GM23338 (cell line): ENCODE data around the gene KIAA1191. TPM values are rescaled to one million over a fixed set of nuclear protein-coding genes. Genes with fewer than 3 reads are reported as not detected.
A peak's percentile ranks its signal among the peaks of the same experiment; 100 is the strongest.

Source experiments
- ATAC-seq: fragments of 200-7000 bp; cut with Tn5 transposase; 3 replicates; pipeline ENCODE4 v1.9.1; 2020
- DNase-seq: peaks from one replicate; pipeline ENCODE4 v3.0.0-alpha.2; 2015; ENCODE audit warnings: low spot score
- H2AFZ ChIP-seq: fragments of 200-600 bp; sonication (generic); 2 replicates; pipeline ENCODE4 v1.8.0; 2016; ENCODE audit warnings: antibody characterized with exemption, mild to moderate bottlenecking, moderate library complexity
- H3F3A ChIP-seq: fragments of 200-600 bp; sonication (generic); replicated peaks from 2 replicates; pipeline ENCODE4 v1.8.0; 2017; ENCODE audit warnings: antibody characterized with exemption, mixed run types, low read depth
- H3K27ac ChIP-seq: fragments of 200-600 bp; sonication (generic); 2 replicates; pipeline ENCODE4 v1.6.1; 2016; ENCODE audit warnings: low read depth
- H3K27me3 ChIP-seq: fragments of 200-600 bp; sonication (generic); 2 replicates; pipeline ENCODE4 v1.8.0; 2016; ENCODE audit warnings: mild to moderate bottlenecking, mixed run types, moderate library complexity; ENCODE audit not compliant: insufficient read depth
- H3K36me3 ChIP-seq: fragments of 200-600 bp; sonication (generic); 2 replicates; pipeline ENCODE4 v1.8.0; 2016; ENCODE audit warnings: mild to moderate bottlenecking; ENCODE audit not compliant: insufficient read depth
- H3K4me1 ChIP-seq: fragments of 200-600 bp; sonication (generic); 2 replicates; pipeline ENCODE4 v1.8.0; 2016; ENCODE audit warnings: mild to moderate bottlenecking, moderate library complexity; ENCODE audit not compliant: insufficient read depth
- H3K4me2 ChIP-seq: fragments of 200-600 bp; sonication (generic); 2 replicates; pipeline ENCODE4 v1.7.1; 2017; ENCODE audit warnings: mixed run types
- H3K4me3 ChIP-seq: fragments of 200-600 bp; sonication (generic); 2 replicates; pipeline ENCODE4 v1.6.1; 2016; ENCODE audit warnings: mixed run types
- H3K79me2 ChIP-seq: fragments of 200-600 bp; sonication (generic); replicated peaks from 2 replicates; pipeline ENCODE4 v1.8.0; 2017; ENCODE audit warnings: mild to moderate bottlenecking; ENCODE audit not compliant: insufficient read depth
- H3K9me2 ChIP-seq: fragments of 200-600 bp; sonication (generic); 2 replicates; pipeline ENCODE4 v1.8.0; 2017; ENCODE audit not compliant: insufficient read depth
- H4K20me1 ChIP-seq: fragments of 200-600 bp; sonication (generic); replicated peaks from 2 replicates; pipeline ENCODE4 v1.8.0; 2017; ENCODE audit warnings: mild to moderate bottlenecking; ENCODE audit not compliant: insufficient read depth
- H3K27ac Mint-ChIP-seq: 2 replicates; pipeline ENCODE4 v1.8.0; 2020; ENCODE audit warnings: inconsistent platforms, mild to moderate bottlenecking, moderate library complexity, mixed read lengths
- H3K27me3 Mint-ChIP-seq: 3 replicates; pipeline ENCODE4 v1.8.0; 2022; ENCODE audit warnings: low read depth, mild to moderate bottlenecking, moderate library complexity, mixed read lengths, inconsistent platforms; ENCODE audit not compliant: insufficient read depth, poor library complexity
- H3K36me3 Mint-ChIP-seq: 3 replicates; pipeline ENCODE4 v1.8.0; 2021; ENCODE audit warnings: low read depth, mild to moderate bottlenecking, inconsistent platforms, moderate library complexity, mixed read lengths
- H3K4me1 Mint-ChIP-seq: 3 replicates; pipeline ENCODE4 v1.8.0; 2020; ENCODE audit warnings: mild to moderate bottlenecking, inconsistent platforms, mixed read lengths
- H3K4me3 Mint-ChIP-seq: 3 replicates; pipeline ENCODE4 v1.8.0; 2021; ENCODE audit warnings: moderate library complexity, mild to moderate bottlenecking, inconsistent platforms, mixed read lengths
- H3K9me3 Mint-ChIP-seq: 3 replicates; pipeline ENCODE4 v1.8.0; 2020; ENCODE audit warnings: moderate library complexity, mild to moderate bottlenecking, inconsistent platforms, mixed read lengths
- CTCF ChIP-seq, 2 experiments: fragments of 200-600 bp in 1 of 2; sonication (generic) in 1 of 2; conservative IDR thresholded peaks; 2 replicates each; pipeline versions ENCODE4 v1.5.1 to v1.6.1; 2016 to 2017; ENCODE audit warnings: antibody characterized with exemption in 2 of 2, low read depth in 2 of 2, mild to moderate bottlenecking in 2 of 2, moderate library complexity in 1 of 2
- REST ChIP-seq: IDR thresholded peaks from one replicate; pipeline ENCODE4 v1.6.1; 2018; ENCODE audit warnings: antibody characterized with exemption; ENCODE audit not compliant: unreplicated experiment
- STAT1 ChIP-seq: IDR thresholded peaks from one replicate; pipeline ENCODE4 v1.6.1; 2016; ENCODE audit warnings: antibody characterized with exemption; ENCODE audit not compliant: unreplicated experiment
- ZNF114 ChIP-seq: fragments of 250-450 bp; sonication (Bioruptor Pico); IDR thresholded peaks from 2 replicates; pipeline ENCODE4 v1.5.0; 2020; ENCODE audit warnings: mild to moderate bottlenecking, moderate library complexity
- ZNF331 ChIP-seq: fragments of 250-450 bp; sonication (Bioruptor Pico); IDR thresholded peaks from 2 replicates; pipeline ENCODE4 v1.5.0; 2020; ENCODE audit warnings: low read depth, mild to moderate bottlenecking, moderate library complexity
- polyA plus RNA-seq: library from polyadenylated mRNA; unstranded; fragments of >200 nt; fragmentation: Nextera tagmentation; extraction: Ambion mirVana; gene quantifications from 2 replicates; pipeline ENCODE4 v1.2.1, GENCODE V29; 2016
- total RNA-seq: library from RNA; depleted of rRNA; stranded (reverse); fragments of >200 nt; shearing (Covaris generic); gene quantifications from 2 replicates; pipeline ENCODE4 v1.2.3, GENCODE V29; 2014

KIAA1191 gene
- total and polyA plus RNA-seq, 2 experiments from 2014 or later: 52.3 to 87.2 TPM

- Histone ChIP-seq H3K79me2 (peaks cover 86% of the 10 kb centered on the region), H3K27ac (no peak overlapping the region), H3K9me2 (no peaks in the 10 kb centered on the region), H3K4me2 (no peak overlapping the region), H3K36me3 (peaks cover 16% of the 10 kb centered on the region), H2AFZ (no peak overlapping the region), H3K4me3 (no peak overlapping the region), H3K4me1 (no peaks in the 10 kb centered on the region; the same call in 1 of the 2 replicates), H3K27me3 (no peaks in the 10 kb centered on the region), H4K20me1 (peaks cover 34% of the 10 kb centered on the region), H3F3A (no peaks in the 10 kb centered on the region)
- Mint-ChIP-seq H3K4me3 (no peak overlapping the region), H3K4me1 (peaks cover 6% of the 10 kb centered on the region), H3K27ac (no peak overlapping the region), H3K9me3 (no peaks in the 10 kb centered on the region), H3K36me3 (peaks cover 66% of the 10 kb centered on the region), H3K27me3 (peaks cover 4% of the 10 kb centered on the region)
- TF ChIP-seq ZNF331 (CRISPR knock-in tag) (no peak), REST (no peak), STAT1 (no peak), ZNF114 (CRISPR knock-in tag) (no peak), CTCF (conservative IDR thresholded peaks at IDR 0.05; ENCODE audit: low read depth in 2 of 2) (no peak)
- DNase-seq: no peak
- no peak for ATAC-seq
Measured at GRCh38 chr5:176356179-176356566, 5.4 kb downstream of the KIAA1191 start.

DNA sequence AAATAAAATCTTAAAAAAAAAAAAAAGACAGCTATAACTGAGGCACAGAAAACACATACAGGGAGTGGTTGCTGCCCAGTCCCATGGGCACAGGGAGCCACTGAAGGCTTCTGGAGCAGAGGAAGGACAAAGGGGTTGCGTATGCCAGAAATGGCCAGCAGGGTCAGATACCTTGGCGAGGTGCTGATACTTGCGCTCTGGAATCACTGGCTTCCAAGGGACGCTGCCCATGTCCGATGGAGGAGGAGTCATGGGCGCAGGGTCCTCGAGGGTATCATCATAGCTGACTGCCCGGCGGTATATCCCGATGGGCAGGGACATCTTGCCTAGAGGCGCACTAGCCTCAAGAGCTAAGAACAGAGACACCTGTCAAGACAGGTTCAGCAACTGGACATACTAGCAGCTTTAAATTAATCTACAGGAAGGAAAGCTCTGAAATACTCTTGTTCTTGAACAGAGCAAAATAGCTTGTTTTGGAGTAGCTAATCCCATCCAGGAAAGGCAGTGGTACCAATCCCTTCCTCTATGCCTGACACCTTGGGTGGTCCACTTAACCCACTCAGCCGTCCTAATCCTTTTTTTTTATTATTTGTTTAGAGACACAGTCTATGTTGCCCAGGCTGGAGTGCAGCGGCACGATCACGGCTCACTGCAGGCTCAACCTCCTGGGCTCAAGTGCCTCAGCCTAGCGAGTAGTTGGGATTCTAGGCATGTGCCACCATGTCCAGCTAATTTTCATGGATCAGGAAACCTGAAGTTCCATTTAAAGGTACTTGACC, 6.0 kb downstream of the KIAA1191 start:
- TF ChIP-seq ZNF114 (CRISPR knock-in tag) (no peak), CTCF (conservative IDR thresholded peaks at IDR 0.05; ENCODE audit: low read depth in 2 of 2) (peak; percentile 17 to 30; a peak in 2 of 4 replicates)
- no peak overlapping the region for H3K27ac Mint-ChIP-seq
- DNase-seq: peak; percentile 65

More for the DNA sequence above, 6.0 kb downstream of the KIAA1191 start:
- Histone ChIP-seq H3K9me2 (no peaks in the 10 kb centered on the region), H3K79me2 (peaks cover 80% of the 10 kb centered on the region), H4K20me1 (peaks cover 34% of the 10 kb centered on the region), H3K4me1 (no peaks in the 10 kb centered on the region; the same call in 1 of the 2 replicates), H3K27me3 (no peaks in the 10 kb centered on the region), H2AFZ (no peak overlapping the region), H3F3A (no peaks in the 10 kb centered on the region), H3K4me3 (no peak overlapping the region), H3K36me3 (peaks cover 17% of the 10 kb centered on the region), H3K4me2 (no peak overlapping the region), H3K27ac (no peak overlapping the region)
- Mint-ChIP-seq H3K4me3 (no peak overlapping the region), H3K27me3 (peaks cover 4% of the 10 kb centered on the region), H3K9me3 (no peaks in the 10 kb centered on the region), H3K4me1 (peaks cover 6% of the 10 kb centered on the region), H3K36me3 (peaks cover 71% of the 10 kb centered on the region)
- ATAC-seq: peak; percentile 88
